ENCODE results near the gene CCDC71.

CCDC71 gene

GRCh38 chr3:49132073-49132436 is 34.1 kb downstream of the CCDC71 start:
- DNase-seq (ENCODE audit: low read depth), result no peak
- peak overlapping the region; percentile 64 for H3K4me3 ChIP-seq (ENCODE audit: low read length)
- TF ChIP-seq CTCF (conservative IDR thresholded peaks at IDR 0.05; ENCODE audit: low read depth, low read length), result no peak

- no peak for TF ChIP-seq CTCF (conservative IDR thresholded peaks at IDR 0.05; ENCODE audit: low read depth, low read length)
- DNase-seq (ENCODE audit: low read depth), result no peak
- peak overlapping the region; percentile 64 for H3K4me3 ChIP-seq (ENCODE audit: low read length)
These were observed 34.6 kb downstream of the CCDC71 start for GRCh38 chr3:49131576-49131975.

GRCh38 chr3:49131040-49131439 is 35.1 kb downstream of the CCDC71 start:
- no peak overlapping the region for H3K4me3 ChIP-seq (ENCODE audit: low read length)
- DNase-seq (ENCODE audit: low read depth), result no peak
- TF ChIP-seq CTCF (conservative IDR thresholded peaks at IDR 0.05; ENCODE audit: low read depth, low read length), result no peak

GRCh38 chr3:49124991-49125670 is 41.0 kb downstream of the CCDC71 start:
- no peak for DNase-seq (ENCODE audit: low read depth)
- H3K4me3 ChIP-seq (ENCODE audit: low read length), result no peak overlapping the region

GRCh38 chr3:49124203-49124602 is 41.9 kb downstream of the CCDC71 start:
- no peak overlapping the region for H3K4me3 ChIP-seq (ENCODE audit: low read length)
- DNase-seq (ENCODE audit: low read depth), result no peak
- no peak for TF ChIP-seq CTCF (conservative IDR thresholded peaks at IDR 0.05; ENCODE audit: low read depth, low read length)

More at GRCh38 chr3:49124991-49125670, 41.0 kb downstream of the CCDC71 start:
- no peak for TF ChIP-seq CTCF (conservative IDR thresholded peaks at IDR 0.05; ENCODE audit: low read depth, low read length)

- no peak overlapping the region for H3K4me3 ChIP-seq (ENCODE audit: low read length)
- no peak for DNase-seq (ENCODE audit: low read depth)
These were observed 42.4 kb downstream of the CCDC71 start for GRCh38 chr3:49123687-49124086.

More at GRCh38 chr3:49123687-49124086, 42.4 kb downstream of the CCDC71 start:
- no peak for TF ChIP-seq CTCF (conservative IDR thresholded peaks at IDR 0.05; ENCODE audit: low read depth, low read length)
